Right lobe of liver (tissue), 4 donors: ENCODE data around the gene UBE2K.

Experiments used
- POLR2A ChIP-seq: fragments of 450-650 bp; IDR thresholded peaks from one replicate; pipeline ENCODE4 v1.6.1; 2017; ENCODE audit warnings: antibody characterized with exemption, mild to moderate bottlenecking
- TF ChIP-seq, protein P1 (sequence below), 4 donors: fragments of 200-600 bp in 3 of 4; fragments of 450-650 bp in 1 of 4; IDR thresholded peaks; one replicate each; pipeline versions ENCODE4 v1.5.1 to v1.8.0; 2016 to 2022; ENCODE audit warnings: antibody characterized with exemption in 4 of 4, mild to moderate bottlenecking in 2 of 4
- donor health status: DM: no; HTN: no; CAD: no.
- donor health status: DM: no; HTN: no; CAD: no.
- donor health status: DM: no; HTN: yes; CAD: no.

DNA sequence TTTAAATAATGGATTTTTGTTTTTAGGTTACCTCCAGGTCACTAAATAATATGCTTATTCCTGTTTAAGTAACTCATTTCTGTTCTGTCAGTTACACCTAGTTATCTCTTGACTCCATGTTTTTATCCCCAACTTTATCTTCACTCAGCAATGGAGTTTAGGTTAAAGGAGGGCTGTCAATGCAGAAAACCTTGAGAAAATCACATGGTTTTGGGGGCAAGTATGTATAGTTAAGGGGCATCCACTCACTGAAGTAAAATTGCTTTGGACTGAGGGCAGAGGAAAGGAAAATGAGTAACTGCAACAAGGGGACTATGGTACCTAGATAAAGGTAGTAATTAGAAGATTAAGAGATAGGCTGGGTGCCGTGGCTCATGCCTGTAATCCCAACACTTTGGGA, 87.1 kb downstream of the UBE2K start:
- no peak for TF ChIP-seq POLR2A
- TF ChIP-seq, protein P1, sequence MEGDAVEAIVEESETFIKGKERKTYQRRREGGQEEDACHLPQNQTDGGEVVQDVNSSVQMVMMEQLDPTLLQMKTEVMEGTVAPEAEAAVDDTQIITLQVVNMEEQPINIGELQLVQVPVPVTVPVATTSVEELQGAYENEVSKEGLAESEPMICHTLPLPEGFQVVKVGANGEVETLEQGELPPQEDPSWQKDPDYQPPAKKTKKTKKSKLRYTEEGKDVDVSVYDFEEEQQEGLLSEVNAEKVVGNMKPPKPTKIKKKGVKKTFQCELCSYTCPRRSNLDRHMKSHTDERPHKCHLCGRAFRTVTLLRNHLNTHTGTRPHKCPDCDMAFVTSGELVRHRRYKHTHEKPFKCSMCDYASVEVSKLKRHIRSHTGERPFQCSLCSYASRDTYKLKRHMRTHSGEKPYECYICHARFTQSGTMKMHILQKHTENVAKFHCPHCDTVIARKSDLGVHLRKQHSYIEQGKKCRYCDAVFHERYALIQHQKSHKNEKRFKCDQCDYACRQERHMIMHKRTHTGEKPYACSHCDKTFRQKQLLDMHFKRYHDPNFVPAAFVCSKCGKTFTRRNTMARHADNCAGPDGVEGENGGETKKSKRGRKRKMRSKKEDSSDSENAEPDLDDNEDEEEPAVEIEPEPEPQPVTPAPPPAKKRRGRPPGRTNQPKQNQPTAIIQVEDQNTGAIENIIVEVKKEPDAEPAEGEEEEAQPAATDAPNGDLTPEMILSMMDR (IDR thresholded peaks at IDR 0.05), result no peak
